ENCODE data around the gene DYNC2I2. TPM values are rescaled to one million over a fixed set of nuclear protein-coding genes. Genes with fewer than 3 reads are reported as not detected.

Gene DYNC2I2
- total and polyA plus RNA-seq, 2 experiments from 2014 or later: 48.7 to 78.3 TPM

DNA sequence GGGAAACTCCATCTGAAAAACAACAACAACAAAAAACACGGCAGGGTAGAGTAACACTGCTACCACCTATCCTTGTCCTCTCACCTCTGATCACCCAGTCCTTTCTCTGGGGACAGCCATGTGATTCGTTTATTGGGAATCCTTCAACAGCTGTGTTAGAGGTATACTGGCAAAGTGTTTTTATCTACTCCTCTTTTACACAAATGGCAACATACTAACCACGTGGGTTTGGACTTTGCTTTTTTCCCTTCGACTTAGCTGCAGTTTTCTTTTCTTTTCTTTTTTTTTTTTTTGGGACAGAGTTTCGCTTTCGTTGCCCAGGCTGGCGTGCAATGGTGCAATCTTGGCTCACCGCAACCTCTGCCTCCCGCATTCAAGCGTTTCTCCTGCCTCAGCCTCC lies 21.1 kb upstream of the DYNC2I2 start (continued):
- TF ChIP-seq, protein P1, sequence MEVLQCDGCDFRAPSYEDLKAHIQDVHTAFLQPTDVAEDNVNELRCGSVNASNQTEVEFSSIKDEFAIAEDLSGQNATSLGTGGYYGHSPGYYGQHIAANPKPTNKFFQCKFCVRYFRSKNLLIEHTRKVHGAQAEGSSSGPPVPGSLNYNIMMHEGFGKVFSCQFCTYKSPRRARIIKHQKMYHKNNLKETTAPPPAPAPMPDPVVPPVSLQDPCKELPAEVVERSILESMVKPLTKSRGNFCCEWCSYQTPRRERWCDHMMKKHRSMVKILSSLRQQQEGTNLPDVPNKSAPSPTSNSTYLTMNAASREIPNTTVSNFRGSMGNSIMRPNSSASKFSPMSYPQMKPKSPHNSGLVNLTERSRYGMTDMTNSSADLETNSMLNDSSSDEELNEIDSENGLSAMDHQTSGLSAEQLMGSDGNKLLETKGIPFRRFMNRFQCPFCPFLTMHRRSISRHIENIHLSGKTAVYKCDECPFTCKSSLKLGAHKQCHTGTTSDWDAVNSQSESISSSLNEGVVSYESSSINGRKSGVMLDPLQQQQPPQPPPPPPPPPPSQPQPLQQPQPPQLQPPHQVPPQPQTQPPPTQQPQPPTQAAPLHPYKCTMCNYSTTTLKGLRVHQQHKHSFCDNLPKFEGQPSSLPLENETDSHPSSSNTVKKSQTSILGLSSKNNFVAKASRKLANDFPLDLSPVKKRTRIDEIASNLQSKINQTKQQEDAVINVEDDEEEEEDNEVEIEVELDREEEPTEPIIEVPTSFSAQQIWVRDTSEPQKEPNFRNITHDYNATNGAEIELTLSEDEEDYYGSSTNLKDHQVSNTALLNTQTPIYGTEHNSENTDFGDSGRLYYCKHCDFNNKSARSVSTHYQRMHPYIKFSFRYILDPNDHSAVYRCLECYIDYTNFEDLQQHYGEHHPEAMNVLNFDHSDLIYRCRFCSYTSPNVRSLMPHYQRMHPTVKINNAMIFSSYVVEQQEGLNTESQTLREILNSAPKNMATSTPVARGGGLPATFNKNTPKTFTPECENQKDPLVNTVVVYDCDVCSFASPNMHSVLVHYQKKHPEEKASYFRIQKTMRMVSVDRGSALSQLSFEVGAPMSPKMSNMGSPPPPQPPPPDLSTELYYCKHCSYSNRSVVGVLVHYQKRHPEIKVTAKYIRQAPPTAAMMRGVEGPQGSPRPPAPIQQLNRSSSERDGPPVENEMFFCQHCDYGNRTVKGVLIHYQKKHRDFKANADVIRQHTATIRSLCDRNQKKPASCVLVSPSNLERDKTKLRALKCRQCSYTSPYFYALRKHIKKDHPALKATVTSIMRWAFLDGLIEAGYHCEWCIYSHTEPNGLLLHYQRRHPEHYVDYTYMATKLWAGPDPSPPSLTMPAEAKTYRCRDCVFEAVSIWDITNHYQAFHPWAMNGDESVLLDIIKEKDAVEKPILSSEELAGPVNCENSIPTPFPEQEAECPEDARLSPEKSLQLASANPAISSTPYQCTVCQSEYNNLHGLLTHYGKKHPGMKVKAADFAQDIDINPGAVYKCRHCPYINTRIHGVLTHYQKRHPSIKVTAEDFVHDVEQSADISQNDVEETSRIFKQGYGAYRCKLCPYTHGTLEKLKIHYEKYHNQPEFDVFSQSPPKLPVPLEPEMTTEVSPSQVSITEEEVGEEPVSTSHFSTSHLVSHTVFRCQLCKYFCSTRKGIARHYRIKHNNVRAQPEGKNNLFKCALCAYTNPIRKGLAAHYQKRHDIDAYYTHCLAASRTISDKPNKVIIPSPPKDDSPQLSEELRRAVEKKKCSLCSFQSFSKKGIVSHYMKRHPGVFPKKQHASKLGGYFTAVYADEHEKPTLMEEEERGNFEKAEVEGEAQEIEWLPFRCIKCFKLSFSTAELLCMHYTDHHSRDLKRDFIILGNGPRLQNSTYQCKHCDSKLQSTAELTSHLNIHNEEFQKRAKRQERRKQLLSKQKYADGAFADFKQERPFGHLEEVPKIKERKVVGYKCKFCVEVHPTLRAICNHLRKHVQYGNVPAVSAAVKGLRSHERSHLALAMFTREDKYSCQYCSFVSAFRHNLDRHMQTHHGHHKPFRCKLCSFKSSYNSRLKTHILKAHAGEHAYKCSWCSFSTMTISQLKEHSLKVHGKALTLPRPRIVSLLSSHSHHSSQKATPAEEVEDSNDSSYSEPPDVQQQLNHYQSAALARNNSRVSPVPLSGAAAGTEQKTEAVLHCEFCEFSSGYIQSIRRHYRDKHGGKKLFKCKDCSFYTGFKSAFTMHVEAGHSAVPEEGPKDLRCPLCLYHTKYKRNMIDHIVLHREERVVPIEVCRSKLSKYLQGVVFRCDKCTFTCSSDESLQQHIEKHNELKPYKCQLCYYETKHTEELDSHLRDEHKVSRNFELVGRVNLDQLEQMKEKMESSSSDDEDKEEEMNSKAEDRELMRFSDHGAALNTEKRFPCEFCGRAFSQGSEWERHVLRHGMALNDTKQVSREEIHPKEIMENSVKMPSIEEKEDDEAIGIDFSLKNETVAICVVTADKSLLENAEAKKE (CRISPR knock-in tag; IDR thresholded peaks at IDR 0.05): no peak
- TF ChIP-seq EZH2phosphoT487 (IDR thresholded peaks at IDR 0.05; ENCODE audit: unreplicated experiment) (no peak), EZH2 (IDR thresholded peaks at IDR 0.05; ENCODE audit: low read depth, unreplicated experiment) (no peak), JUNB (IDR thresholded peaks at IDR 0.05; ENCODE audit: unreplicated experiment) (no peak)
- TF ChIP-seq, protein P2, sequence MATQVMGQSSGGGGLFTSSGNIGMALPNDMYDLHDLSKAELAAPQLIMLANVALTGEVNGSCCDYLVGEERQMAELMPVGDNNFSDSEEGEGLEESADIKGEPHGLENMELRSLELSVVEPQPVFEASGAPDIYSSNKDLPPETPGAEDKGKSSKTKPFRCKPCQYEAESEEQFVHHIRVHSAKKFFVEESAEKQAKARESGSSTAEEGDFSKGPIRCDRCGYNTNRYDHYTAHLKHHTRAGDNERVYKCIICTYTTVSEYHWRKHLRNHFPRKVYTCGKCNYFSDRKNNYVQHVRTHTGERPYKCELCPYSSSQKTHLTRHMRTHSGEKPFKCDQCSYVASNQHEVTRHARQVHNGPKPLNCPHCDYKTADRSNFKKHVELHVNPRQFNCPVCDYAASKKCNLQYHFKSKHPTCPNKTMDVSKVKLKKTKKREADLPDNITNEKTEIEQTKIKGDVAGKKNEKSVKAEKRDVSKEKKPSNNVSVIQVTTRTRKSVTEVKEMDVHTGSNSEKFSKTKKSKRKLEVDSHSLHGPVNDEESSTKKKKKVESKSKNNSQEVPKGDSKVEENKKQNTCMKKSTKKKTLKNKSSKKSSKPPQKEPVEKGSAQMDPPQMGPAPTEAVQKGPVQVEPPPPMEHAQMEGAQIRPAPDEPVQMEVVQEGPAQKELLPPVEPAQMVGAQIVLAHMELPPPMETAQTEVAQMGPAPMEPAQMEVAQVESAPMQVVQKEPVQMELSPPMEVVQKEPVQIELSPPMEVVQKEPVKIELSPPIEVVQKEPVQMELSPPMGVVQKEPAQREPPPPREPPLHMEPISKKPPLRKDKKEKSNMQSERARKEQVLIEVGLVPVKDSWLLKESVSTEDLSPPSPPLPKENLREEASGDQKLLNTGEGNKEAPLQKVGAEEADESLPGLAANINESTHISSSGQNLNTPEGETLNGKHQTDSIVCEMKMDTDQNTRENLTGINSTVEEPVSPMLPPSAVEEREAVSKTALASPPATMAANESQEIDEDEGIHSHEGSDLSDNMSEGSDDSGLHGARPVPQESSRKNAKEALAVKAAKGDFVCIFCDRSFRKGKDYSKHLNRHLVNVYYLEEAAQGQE (IDR thresholded peaks at IDR 0.05; ENCODE audit: unreplicated experiment): no peak

DNA sequence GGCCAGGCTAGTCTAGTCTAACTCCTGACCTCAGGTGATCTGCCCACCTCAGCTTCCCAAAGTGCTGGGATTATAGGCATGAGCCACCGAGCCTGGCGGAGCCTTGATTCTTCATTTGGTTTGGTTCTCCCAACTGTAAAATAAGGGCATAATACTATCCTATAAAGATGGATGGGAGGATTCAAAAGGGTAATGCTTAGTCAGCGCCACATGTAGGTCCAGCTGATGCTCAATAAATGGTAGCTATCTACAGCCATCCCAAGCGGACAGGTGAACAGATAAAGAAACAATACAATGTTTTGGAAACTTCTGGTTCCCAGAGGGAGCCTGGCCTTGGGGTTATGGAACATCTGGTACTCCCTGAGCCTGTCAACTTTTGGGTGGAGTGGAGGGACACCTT lies 18.7 kb upstream of the DYNC2I2 start:
- H3K36me3 Mint-ChIP-seq (ENCODE audit: low read depth): no peaks in the 10 kb centered on the region
- no peak overlapping the region for H3K27ac Mint-ChIP-seq
- Histone ChIP-seq H4K20me1 (replicated peaks; ENCODE audit: insufficient read depth) (no peaks in the 10 kb centered on the region), H2AFZ (no peak overlapping the region), H3K79me2 (replicated peaks; ENCODE audit: insufficient read depth) (no peaks in the 10 kb centered on the region), H3K4me1 (ENCODE audit: insufficient read depth) (no peaks in the 10 kb centered on the region), H3K27me3 (ENCODE audit: insufficient read depth) (no peaks in the 10 kb centered on the region), H3K9me2 (ENCODE audit: insufficient read depth) (no peaks in the 10 kb centered on the region), H3K36me3 (ENCODE audit: insufficient read depth) (no peaks in the 10 kb centered on the region), H3K4me3 (no peak overlapping the region), H3F3A (replicated peaks; ENCODE audit: low read depth) (no peaks in the 10 kb centered on the region), H3K27ac (ENCODE audit: low read depth) (no peak overlapping the region), H3K4me2 (no peak overlapping the region)
- ATAC-seq (no peak), DNase-seq (ENCODE audit: low spot score) (no peak)
- no peaks in the 10 kb centered on the region for H3K4me1 Mint-ChIP-seq
- TF ChIP-seq ZNF331 (CRISPR knock-in tag; IDR thresholded peaks at IDR 0.05; ENCODE audit: low read depth): no peak
- no peak for TF ChIP-seq POLR2AphosphoS5 (IDR thresholded peaks at IDR 0.05; ENCODE audit: low read depth)
- TF ChIP-seq, protein P3, sequence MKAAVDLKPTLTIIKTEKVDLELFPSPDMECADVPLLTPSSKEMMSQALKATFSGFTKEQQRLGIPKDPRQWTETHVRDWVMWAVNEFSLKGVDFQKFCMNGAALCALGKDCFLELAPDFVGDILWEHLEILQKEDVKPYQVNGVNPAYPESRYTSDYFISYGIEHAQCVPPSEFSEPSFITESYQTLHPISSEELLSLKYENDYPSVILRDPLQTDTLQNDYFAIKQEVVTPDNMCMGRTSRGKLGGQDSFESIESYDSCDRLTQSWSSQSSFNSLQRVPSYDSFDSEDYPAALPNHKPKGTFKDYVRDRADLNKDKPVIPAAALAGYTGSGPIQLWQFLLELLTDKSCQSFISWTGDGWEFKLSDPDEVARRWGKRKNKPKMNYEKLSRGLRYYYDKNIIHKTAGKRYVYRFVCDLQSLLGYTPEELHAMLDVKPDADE (IDR thresholded peaks at IDR 0.05): no peak
- TF ChIP-seq, protein P4, sequence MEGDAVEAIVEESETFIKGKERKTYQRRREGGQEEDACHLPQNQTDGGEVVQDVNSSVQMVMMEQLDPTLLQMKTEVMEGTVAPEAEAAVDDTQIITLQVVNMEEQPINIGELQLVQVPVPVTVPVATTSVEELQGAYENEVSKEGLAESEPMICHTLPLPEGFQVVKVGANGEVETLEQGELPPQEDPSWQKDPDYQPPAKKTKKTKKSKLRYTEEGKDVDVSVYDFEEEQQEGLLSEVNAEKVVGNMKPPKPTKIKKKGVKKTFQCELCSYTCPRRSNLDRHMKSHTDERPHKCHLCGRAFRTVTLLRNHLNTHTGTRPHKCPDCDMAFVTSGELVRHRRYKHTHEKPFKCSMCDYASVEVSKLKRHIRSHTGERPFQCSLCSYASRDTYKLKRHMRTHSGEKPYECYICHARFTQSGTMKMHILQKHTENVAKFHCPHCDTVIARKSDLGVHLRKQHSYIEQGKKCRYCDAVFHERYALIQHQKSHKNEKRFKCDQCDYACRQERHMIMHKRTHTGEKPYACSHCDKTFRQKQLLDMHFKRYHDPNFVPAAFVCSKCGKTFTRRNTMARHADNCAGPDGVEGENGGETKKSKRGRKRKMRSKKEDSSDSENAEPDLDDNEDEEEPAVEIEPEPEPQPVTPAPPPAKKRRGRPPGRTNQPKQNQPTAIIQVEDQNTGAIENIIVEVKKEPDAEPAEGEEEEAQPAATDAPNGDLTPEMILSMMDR (conservative IDR thresholded peaks at IDR 0.05; ENCODE audit: low read depth in 2 of 2): no peak
- TF ChIP-seq STAT1 (IDR thresholded peaks at IDR 0.05; ENCODE audit: unreplicated experiment): no peak
- no peak for TF ChIP-seq NANOG (IDR thresholded peaks at IDR 0.05; ENCODE audit: borderline replicate concordance)
- TF ChIP-seq CREB1 (CRISPR knock-in tag; IDR thresholded peaks at IDR 0.05; ENCODE audit: low read depth): no peak
- TF ChIP-seq ZNF114 (CRISPR knock-in tag; IDR thresholded peaks at IDR 0.05): no peak
- no peak overlapping the region for H3K4me3 Mint-ChIP-seq
- no peaks in the 10 kb centered on the region; the same call in 2 of the 3 replicates for H3K9me3 Mint-ChIP-seq
- peaks cover 6% of the 10 kb centered on the region for H3K27me3 Mint-ChIP-seq (ENCODE audit: insufficient read depth, low read depth, poor library complexity)
